NCI-H226 (cell line): ENCODE data around the gene TMEM254.
"Not testable (repeated sequence)": the region's sequence is repeated elsewhere in the genome, so short reads cannot be mapped to it uniquely, and the experiment has no call there.

Source experiments
- DNase-seq: peaks from one replicate; pipeline ENCODE4 v3.0.0-alpha.2; 2015

Gene TMEM254

GRCh38 chr10:80133687-80134086 lies 55.2 kb downstream of the TMEM254 start:
- DNase-seq = not testable (repeated sequence)

- peak; percentile 24 for DNase-seq
These were observed 57.7 kb downstream of the TMEM254 start for GRCh38 chr10:80136134-80136571.

GRCh38 chr10:80137031-80137862 lies 58.8 kb downstream of the TMEM254 start:
- DNase-seq = no peak

- DNase-seq = no peak
These were observed 59.5 kb downstream of the TMEM254 start for GRCh38 chr10:80137920-80138319.

- DNase-seq = no peak
These were observed 60.8 kb downstream of the TMEM254 start for GRCh38 chr10:80139265-80139664.

GRCh38 chr10:80140251-80140650 lies 61.8 kb downstream of the TMEM254 start:
- no peak for DNase-seq

GRCh38 chr10:80141696-80142460 lies 63.4 kb downstream of the TMEM254 start:
- no peak for DNase-seq
